Adipocyte (in vitro differentiated cells): ENCODE results near the gene BMPR2.
"Not testable (repeated sequence)": the region's sequence is repeated elsewhere in the genome, so short reads cannot be mapped to it uniquely, and the experiment has no call there.

Experiments used
- DNase-seq: peaks from one replicate; pipeline ENCODE4 v3.0.0-alpha.2; 2015; ENCODE audit warnings: low read depth
- H3K27me3 ChIP-seq: replicated peaks from 2 replicates; pipeline ENCODE4 v1.7.0; 2013; ENCODE audit warnings: mild to moderate bottlenecking, low read length, moderate library complexity; ENCODE audit not compliant: control insufficient read depth, insufficient read depth
- H3K36me3 ChIP-seq: 2 replicates; pipeline ENCODE4 v1.7.0; 2013; ENCODE audit warnings: low read length, mild to moderate bottlenecking, moderate library complexity; ENCODE audit not compliant: control insufficient read depth, insufficient read depth, severe bottlenecking
- H3K4me1 ChIP-seq: 2 replicates; pipeline ENCODE4 v1.7.0; 2013; ENCODE audit warnings: mild to moderate bottlenecking, low read length, moderate library complexity; ENCODE audit not compliant: control insufficient read depth, insufficient read depth
- H3K4me3 ChIP-seq: 2 replicates; pipeline ENCODE4 v1.7.0; 2013; ENCODE audit warnings: mild to moderate bottlenecking, low read length, moderate library complexity
- H3K9ac ChIP-seq: 2 replicates; pipeline ENCODE4 v1.7.0; 2013; ENCODE audit warnings: mild to moderate bottlenecking, low read length, moderate library complexity
- H3K9me3 ChIP-seq: 2 replicates; pipeline ENCODE4 v1.7.0; 2013; ENCODE audit warnings: mild to moderate bottlenecking, low read length, moderate library complexity; ENCODE audit not compliant: control insufficient read depth

The BMPR2 gene

DNA sequence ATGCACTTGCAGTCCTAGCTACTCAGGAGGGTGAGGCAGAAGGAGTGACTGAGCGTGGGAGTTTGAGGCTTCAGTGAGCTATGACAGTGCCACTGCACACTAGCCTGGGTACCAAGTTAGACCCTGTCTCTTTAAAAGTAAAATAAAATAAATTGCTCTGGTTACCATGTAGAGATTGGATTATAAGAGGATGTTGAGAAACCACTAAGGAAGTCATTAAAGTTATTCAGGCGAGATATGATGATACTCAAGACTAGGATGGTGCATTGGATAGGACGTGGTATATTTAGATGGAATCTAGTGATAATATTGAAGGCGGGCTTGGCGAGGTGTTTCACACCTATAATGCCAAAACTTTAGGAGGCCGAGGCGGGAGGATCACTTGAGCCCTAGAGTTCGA is 50.6 kb downstream of the BMPR2 start:
- H3K9me3 ChIP-seq = no peaks in the 10 kb centered on the region
- H3K36me3 ChIP-seq = no peaks in the 10 kb centered on the region
- no peak overlapping the region for H3K4me3 ChIP-seq
- H3K27me3 ChIP-seq = no peaks in the 10 kb centered on the region
- DNase-seq = no peak
- no peaks in the 10 kb centered on the region for H3K4me1 ChIP-seq
- H3K9ac ChIP-seq = no peak overlapping the region

DNA sequence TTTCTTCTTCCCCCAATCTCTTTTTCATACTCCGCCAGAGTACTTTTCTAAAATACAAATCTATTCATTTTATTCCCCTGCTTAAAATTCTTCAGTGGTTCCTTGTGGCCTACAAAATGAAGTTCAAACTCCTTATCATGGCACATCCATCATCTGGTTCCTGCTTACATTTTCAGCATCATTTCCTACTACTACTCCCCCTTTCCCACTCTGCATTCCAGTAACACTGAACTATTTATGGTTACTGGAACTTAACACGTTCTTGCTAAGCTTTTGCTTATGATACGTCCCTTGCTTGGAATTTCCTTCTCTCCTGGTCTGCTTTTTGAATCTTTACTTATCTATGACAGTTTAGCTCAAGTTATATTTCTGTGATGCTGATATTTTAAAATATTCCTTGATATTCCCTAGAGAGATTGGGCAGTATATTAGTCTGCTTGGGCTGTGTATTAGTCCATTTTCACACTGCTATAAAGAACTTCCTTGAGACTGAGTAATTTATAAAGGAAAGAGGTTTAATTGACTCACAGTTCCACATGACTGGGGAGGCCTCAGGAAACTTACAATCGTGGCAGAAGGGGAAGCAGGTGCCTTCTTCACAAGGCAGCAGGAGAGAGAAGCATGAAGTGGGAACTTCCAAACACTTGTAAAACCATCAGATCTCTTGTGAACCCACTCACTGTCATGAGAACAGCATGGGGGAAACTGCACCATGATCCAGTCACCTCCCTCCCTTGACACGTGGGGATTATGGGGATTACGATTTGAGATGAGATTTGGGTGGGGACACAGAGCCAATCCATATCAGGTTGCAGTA is 53.2 kb downstream of the BMPR2 start:
- H3K36me3 ChIP-seq = no peaks in the 10 kb centered on the region
- no peaks in the 10 kb centered on the region for H3K9me3 ChIP-seq
- H3K4me1 ChIP-seq = no peaks in the 10 kb centered on the region
- no peaks in the 10 kb centered on the region for H3K27me3 ChIP-seq
- no peak overlapping the region for H3K9ac ChIP-seq
- no peak overlapping the region for H3K4me3 ChIP-seq
- DNase-seq = peak; percentile 15

DNA sequence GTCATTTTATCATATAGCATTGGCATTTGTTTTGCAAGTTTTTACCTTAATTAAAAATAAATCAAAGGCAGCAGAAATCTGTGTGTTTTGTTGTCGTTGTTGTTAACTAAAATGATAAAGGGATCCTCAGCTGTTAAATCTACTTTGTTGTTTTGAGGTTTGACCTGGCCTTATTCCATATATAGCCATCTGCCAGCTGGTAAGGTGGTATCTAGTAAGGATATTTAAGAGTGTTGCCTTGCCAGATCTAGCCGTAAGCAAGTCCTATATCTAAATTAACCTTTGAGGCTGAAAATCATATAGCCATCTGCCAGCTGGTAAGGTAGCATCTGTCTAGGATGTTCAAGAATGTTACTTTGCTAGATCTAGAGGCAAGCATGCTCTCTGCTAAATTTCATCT is 56.6 kb downstream of the BMPR2 start:
- Histone ChIP-seq H3K9ac (no peak overlapping the region), H3K27me3 (no peaks in the 10 kb centered on the region), H3K9me3 (no peaks in the 10 kb centered on the region), H3K36me3 (no peaks in the 10 kb centered on the region), H3K4me3 (no peak overlapping the region), H3K4me1 (peaks cover 15% of the 10 kb centered on the region)
- no peak for DNase-seq

DNA sequence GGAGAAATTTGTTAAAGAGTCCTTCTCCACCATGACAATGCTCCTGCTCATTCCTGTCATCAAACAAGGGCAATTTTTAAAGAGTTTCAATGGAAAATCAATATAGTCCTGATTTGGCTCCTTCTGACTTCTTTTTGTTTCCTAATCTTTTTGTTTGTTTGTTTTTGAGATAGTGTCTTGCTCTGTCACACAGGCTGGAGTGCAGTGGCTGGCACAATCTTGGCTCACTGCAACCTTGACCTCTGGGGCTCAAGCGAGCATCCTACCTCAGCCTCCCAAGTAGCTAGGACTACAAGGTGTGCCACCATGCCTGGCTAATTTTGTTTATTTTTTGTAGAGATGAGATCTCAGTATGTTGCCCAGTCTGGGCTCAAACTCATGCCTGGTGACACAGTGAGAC is 58.3 kb downstream of the BMPR2 start:
- Histone ChIP-seq H3K36me3 (no peaks in the 10 kb centered on the region), H3K9me3 (no peaks in the 10 kb centered on the region), H3K4me1 (peaks cover 15% of the 10 kb centered on the region), H3K4me3 (no peak overlapping the region), H3K27me3 (no peaks in the 10 kb centered on the region), H3K9ac (no peak overlapping the region)
- no peak for DNase-seq

DNA sequence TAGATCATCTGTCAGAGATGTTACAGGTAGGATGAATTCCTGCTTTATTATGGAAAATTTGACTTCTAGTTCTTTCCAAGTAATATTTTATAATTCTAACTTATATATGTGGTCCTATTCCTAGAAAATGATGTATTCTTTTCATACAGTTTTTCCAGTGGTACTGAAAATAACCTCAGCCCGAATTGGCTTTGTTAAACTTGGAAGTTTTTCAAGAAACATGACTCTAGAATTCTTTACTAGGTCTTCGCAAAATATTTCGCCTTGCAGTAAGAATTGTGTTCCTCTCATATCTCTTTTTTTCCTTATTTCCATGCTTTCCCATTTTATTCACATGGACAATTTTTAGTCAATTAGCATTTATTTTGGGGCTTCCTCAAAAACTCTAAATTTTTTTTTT is 60.5 kb downstream of the BMPR2 start:
- no peaks in the 10 kb centered on the region for H3K27me3 ChIP-seq
- H3K4me1 ChIP-seq = peaks cover 15% of the 10 kb centered on the region
- H3K9ac ChIP-seq = no peak overlapping the region
- peak; percentile 23 for DNase-seq
- H3K4me3 ChIP-seq = peak overlapping the region; percentile 41
- no peaks in the 10 kb centered on the region for H3K36me3 ChIP-seq
- no peaks in the 10 kb centered on the region for H3K9me3 ChIP-seq

DNA sequence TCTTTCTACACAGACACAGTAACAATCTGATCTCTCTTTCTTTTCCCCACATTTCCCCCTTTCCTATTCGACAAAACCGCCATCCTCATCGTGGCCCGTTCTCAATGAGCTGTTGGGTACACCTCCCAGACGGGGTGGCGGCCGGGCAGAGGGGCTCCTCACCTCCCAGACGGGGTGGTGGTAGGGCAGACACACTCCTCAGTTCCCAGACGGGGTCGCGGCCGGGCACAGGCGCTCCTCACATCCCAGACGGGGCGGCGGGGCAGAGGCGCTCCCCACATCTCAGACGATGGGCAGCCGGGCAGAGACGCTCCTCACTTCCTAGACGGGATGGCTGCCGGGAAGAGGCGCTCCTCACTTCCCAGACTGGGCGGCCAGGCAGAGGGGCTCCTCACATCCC is 64.0 kb downstream of the BMPR2 start:
- not testable (repeated sequence) for DNase-seq, H3K36me3 ChIP-seq, H3K9ac ChIP-seq, H3K4me3 ChIP-seq, H3K9me3 ChIP-seq, H3K27me3 ChIP-seq
- peaks cover 15% of the 10 kb centered on the region for H3K4me1 ChIP-seq

DNA sequence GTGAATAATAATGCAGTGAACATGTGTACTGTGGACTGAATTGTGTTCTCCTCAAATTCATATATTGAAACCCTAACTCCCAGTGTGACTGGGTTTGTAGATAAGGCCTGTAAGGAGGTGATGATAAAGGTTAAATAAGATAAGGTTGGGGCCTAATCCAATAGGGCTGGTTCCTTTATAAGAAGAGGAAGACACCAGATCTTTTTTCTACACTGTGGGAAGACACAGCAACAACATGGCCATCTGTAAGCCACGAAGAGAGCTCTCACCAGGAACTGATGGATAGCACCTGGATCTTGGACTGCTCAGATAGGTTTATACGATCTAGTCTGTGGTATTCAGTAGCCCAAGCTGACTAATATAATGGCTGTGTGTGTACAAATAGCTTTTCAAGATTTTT is 66.8 kb downstream of the BMPR2 start:
- Histone ChIP-seq H3K4me3 (no peak overlapping the region), H3K36me3 (no peaks in the 10 kb centered on the region), H3K9me3 (no peaks in the 10 kb centered on the region), H3K9ac (no peak overlapping the region), H3K4me1 (no peaks in the 10 kb centered on the region), H3K27me3 (no peaks in the 10 kb centered on the region)
- DNase-seq = no peak

DNA sequence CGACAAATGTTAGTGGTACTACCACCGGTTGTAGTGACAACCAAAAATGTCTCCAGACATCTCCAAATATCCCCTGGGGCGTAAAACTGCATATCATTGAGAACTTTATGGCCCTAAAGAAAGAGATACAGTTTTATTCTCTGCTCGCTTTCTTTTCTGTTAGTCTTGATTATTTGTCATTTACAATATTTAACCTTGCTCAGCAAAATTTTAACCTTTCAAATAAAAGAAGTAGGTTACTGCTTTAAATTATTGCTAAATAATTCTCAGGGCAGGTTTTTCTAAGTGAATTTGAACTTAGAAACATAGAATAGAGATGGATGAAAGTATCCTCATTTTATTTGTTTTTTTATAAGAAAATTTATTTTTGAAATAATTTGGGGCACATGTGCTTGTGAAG is 67.9 kb downstream of the BMPR2 start:
- no peaks in the 10 kb centered on the region for H3K9me3 ChIP-seq
- no peak overlapping the region for H3K9ac ChIP-seq
- H3K4me1 ChIP-seq = no peaks in the 10 kb centered on the region
- no peaks in the 10 kb centered on the region for H3K36me3 ChIP-seq
- no peak for DNase-seq
- no peaks in the 10 kb centered on the region for H3K27me3 ChIP-seq
- no peak overlapping the region for H3K4me3 ChIP-seq

DNA sequence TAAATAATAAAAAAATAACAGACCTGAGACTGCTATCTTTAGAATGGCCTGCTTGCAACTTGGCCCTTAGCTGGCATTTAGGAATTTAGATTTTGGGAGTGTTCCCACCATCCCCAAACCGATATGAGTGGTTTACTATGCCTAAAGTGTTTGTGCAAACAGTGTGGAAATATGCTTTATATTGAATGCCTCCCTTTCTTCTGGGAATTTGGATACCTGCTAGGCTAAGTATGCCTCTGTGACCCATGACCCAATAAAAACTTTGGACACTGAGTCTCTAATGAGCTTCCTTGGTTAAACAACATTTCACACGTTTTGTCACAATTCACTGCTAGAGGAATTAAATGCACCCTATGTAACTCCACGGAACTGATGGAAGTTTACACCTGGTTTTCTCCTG is 73.2 kb downstream of the BMPR2 start:
- H3K4me3 ChIP-seq = no peak overlapping the region
- no peaks in the 10 kb centered on the region for H3K27me3 ChIP-seq
- H3K9ac ChIP-seq = no peak overlapping the region
- H3K4me1 ChIP-seq = peaks cover 6% of the 10 kb centered on the region
- no peaks in the 10 kb centered on the region for H3K9me3 ChIP-seq
- DNase-seq = no peak
- H3K36me3 ChIP-seq = no peaks in the 10 kb centered on the region

DNA sequence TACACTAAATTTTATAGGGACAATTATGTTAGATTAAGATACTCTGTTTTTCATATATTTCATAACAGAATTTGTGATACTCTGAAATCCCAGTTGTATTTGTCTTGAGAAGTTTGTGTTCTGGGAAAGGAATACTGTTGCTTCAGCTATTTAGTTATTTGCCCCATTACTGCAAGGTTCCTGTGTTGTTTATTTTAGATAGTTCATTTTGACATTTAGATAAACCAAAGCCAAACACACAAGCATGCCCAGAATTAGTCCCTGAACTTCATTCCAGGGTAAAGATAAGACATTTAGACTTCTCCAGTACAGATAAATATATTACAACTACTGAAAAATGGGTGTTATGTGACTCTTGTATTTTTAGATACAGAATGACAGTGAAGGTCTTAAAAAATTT is 74.7 kb downstream of the BMPR2 start:
- H3K9me3 ChIP-seq = no peaks in the 10 kb centered on the region
- peak; percentile 31 for DNase-seq
- no peak overlapping the region for H3K4me3 ChIP-seq
- no peaks in the 10 kb centered on the region for H3K27me3 ChIP-seq
- H3K4me1 ChIP-seq = peaks cover 6% of the 10 kb centered on the region
- H3K9ac ChIP-seq = no peak overlapping the region
- no peaks in the 10 kb centered on the region for H3K36me3 ChIP-seq

DNA sequence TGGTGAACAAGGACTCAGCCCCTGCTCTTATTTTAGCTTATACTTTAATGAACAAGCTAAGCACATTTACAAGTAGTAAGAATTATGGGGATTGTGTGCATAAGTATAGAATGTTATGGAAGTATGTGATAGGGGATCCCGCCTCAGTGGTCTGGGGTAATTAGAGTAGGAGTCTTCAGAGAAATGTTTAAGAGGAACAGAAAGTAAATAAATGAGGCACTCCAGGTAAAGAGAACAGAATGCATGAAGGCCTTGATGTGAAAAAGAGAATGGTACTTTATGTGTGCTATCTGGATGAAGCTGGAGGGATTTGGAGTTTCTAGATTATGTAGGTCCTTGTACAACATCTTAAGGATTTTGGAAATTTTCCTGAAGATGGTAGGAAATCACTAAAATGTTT is 76.6 kb downstream of the BMPR2 start:
- H3K4me1 ChIP-seq = peaks cover 6% of the 10 kb centered on the region
- H3K9me3 ChIP-seq = no peaks in the 10 kb centered on the region
- H3K36me3 ChIP-seq = no peaks in the 10 kb centered on the region

DNA sequence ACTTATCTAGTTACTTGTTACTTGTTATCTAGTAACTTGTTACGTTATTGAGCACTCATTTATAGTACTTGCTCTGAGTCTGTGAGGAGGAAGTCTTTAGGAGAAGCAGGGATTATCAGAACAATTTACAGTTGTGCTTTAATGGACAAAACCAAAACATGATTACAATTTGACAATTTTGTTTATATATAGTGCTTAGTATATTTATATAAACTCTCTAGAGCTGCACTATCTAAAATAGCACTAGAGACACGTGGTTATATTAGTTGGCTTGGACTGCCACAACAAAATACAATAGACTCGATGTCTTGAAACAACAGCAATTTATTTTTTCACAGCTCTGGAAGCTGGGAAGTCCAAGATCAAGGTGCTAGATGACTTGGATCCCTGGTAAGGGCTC is 78.4 kb downstream of the BMPR2 start:
- Histone ChIP-seq H3K4me3 (no peak overlapping the region), H3K27me3 (no peaks in the 10 kb centered on the region), H3K4me1 (peaks cover 6% of the 10 kb centered on the region), H3K9me3 (no peaks in the 10 kb centered on the region), H3K9ac (no peak overlapping the region), H3K36me3 (no peaks in the 10 kb centered on the region)
- no peak for DNase-seq

More for the DNA sequence above, 76.6 kb downstream of the BMPR2 start:
- H3K9ac ChIP-seq = no peak overlapping the region
- H3K4me3 ChIP-seq = no peak overlapping the region
- no peak for DNase-seq
- no peaks in the 10 kb centered on the region for H3K27me3 ChIP-seq
